ENCODE data around the gene SLC35F2.

DNA sequence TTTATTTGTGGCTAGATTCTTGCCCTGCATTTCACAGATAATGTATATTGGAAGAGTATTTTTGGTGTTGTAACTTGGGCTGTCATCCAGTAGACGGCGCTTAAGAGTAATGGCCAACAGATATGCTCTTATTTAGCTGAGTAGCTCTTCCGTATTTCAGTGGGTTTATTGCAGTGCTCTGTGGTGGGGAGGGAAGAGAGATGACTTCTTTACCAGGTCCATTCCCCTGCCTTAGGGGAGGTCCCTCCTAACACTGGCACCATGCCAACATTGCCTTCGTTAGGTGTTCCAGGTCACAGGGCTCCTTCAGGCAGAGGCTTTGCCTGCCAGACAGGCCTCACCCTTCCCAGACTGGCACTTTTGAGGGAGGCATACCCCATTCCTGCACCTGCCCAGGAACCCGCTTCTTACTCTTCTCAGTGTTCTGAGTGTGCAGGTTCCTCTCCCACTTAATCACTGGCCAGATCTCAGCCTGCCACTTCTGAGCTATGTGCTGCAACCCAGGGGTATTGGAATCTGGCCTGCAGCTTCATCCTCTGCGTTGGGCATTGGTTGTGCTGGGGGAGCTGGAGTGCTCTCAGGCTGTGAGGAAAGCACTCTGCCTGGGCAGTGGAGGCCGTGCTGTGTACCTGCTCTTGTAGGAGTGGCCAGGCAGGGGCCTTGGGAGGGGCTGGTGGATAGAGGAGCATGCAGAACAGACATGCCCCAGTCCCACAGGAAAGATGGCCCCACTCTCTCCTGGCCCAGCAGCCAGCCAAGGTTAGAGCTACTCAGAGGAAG is 117.4 kb downstream of the SLC35F2 start:
- TF ChIP-seq CTCF (IDR thresholded peaks at IDR 0.05; ENCODE audit: poor library complexity) (peak; percentile 52), EZH2 (IDR thresholded peaks at IDR 0.05; ENCODE audit: borderline replicate concordance) (no peak)
